Caco-2 (cell line): ENCODE data around the gene TBC1D21. TPM values are rescaled to one million over a fixed set of nuclear protein-coding genes. Genes with fewer than 3 reads are reported as not detected.

Source experiments
- BruUV-seq: library from RNA; stranded (reverse); fragments of 400-500 nt; replicated peaks from 2 replicates; lab custom pipeline; 2021; lab: Mats Ljungman, UMichigan
- CTCF ChIA-PET: fragments of 300-600 bp; sonication (Branson Sonifier 250); formaldehyde crosslinking; loops from one replicate; lab custom pipeline; 2022; ENCODE audit warnings: antibody characterized with exemption; lab: Charles Lee
- POLR2A ChIA-PET: fragments of 300-600 bp; sonication (Branson Sonifier 250); formaldehyde crosslinking; loops from one replicate; lab custom pipeline; 2022; ENCODE audit warnings: antibody characterized with exemption; lab: Charles Lee
- DNase-seq, 2 experiments: peaks; one replicate each; pipeline versions ENCODE4 v3.0.0 to v3.0.0-alpha.2; 2020 to 2022
- H3K27me3 ChIP-seq: replicated peaks from 2 replicates; pipeline ENCODE4 v1.6.0; 2011; ENCODE audit warnings: low read length; ENCODE audit not compliant: control insufficient read depth, insufficient read depth
- H3K36me3 ChIP-seq: 2 replicates; pipeline ENCODE4 v1.5.1; 2011; ENCODE audit warnings: low read length; ENCODE audit not compliant: control insufficient read depth, insufficient read depth
- H3K4me1 ChIP-seq: fragments of 250-450 bp; sonication (Bioruptor Pico); 2 replicates; pipeline ENCODE4 v1.5.1; 2020; ENCODE audit warnings: mild to moderate bottlenecking
- H3K4me3 ChIP-seq: 2 replicates; pipeline ENCODE4 v1.5.1; 2011; ENCODE audit warnings: low read depth, mild to moderate bottlenecking, control low read depth, low read length
- H3K9me3 ChIP-seq: fragments of 250-450 bp; sonication (Bioruptor Pico); 2 replicates; pipeline ENCODE4 v1.5.1; 2020; ENCODE audit warnings: mild to moderate bottlenecking, moderate library complexity
- H3K27ac Mint-ChIP-seq: one replicate; pipeline ENCODE4 v1.8.0; 2022; ENCODE audit warnings: mixed read lengths; ENCODE audit not compliant: unreplicated experiment
- H3K27me3 Mint-ChIP-seq: one replicate; pipeline ENCODE4 v1.8.0; 2022; ENCODE audit warnings: mixed read lengths; ENCODE audit not compliant: insufficient read depth, unreplicated experiment
- H3K36me3 Mint-ChIP-seq: one replicate; pipeline ENCODE4 v1.8.0; 2022; ENCODE audit warnings: mild to moderate bottlenecking, mixed read lengths; ENCODE audit not compliant: insufficient read depth, unreplicated experiment
- H3K4me1 Mint-ChIP-seq: one replicate; pipeline ENCODE4 v1.8.0; 2022; ENCODE audit warnings: low read depth, mixed read lengths; ENCODE audit not compliant: unreplicated experiment
- H3K4me3 Mint-ChIP-seq: one replicate; pipeline ENCODE4 v1.8.0; 2022; ENCODE audit warnings: mild to moderate bottlenecking, moderate library complexity, mixed read lengths; ENCODE audit not compliant: unreplicated experiment
- H3K9me3 Mint-ChIP-seq: one replicate; pipeline ENCODE4 v1.8.0; 2022; ENCODE audit warnings: mixed read lengths; ENCODE audit not compliant: unreplicated experiment
- CTCF ChIP-seq, 2 experiments: fragments of 200-600 bp in 1 of 2; IDR thresholded peaks; 1 replicate in 1 of 2; 2 replicates in 1 of 2; pipeline versions ENCODE4 v1.5.1 to v1.8.0; 2011 to 2022; ENCODE audit warnings: antibody characterized with exemption in 1 of 2, control low read depth in 1 of 2, inconsistent platforms in 1 of 2, low read depth in 1 of 2, low read length in 1 of 2, mild to moderate bottlenecking in 1 of 2, moderate library complexity in 1 of 2; ENCODE audit not compliant: insufficient read depth in 1 of 2, severe bottlenecking in 1 of 2, unreplicated experiment in 1 of 2
- intact Hi-C: fragments of 100-400 bp; cut with micrococcal nuclease; formaldehyde crosslinking; loops from one replicate; pipeline ENCODE4 v1.10.0; 2022; ENCODE audit not compliant: unreplicated experiment
- total RNA-seq: library from RNA; stranded (reverse); gene quantifications from 2 replicates; pipeline ENCODE4 v1.2.3, GENCODE V29; 2022

The TBC1D21 gene
- total RNA-seq, 1 experiment from 2014 or later, result not detected

- TF ChIP-seq CTCF (IDR thresholded peaks at IDR 0.05; ENCODE audit: insufficient read depth in 1 of 2, low read depth in 1 of 2, low read length in 1 of 2, severe bottlenecking in 1 of 2, unreplicated experiment in 1 of 2), result no peak
- H3K27me3 Mint-ChIP-seq, result peaks cover 15% of the 10 kb centered on the region
Observed at GRCh38 chr15:73856458-73857192, 16.7 kb upstream of the TBC1D21 start.

GRCh38 chr15:73857193-73857920, 16.0 kb upstream of the TBC1D21 start:
- no peaks in the 10 kb centered on the region for H3K9me3 Mint-ChIP-seq
- no peaks in the 10 kb centered on the region for H3K36me3 Mint-ChIP-seq
- H3K27ac Mint-ChIP-seq, result no peak overlapping the region
- no peaks in the 10 kb centered on the region for H3K36me3 ChIP-seq
- POLR2A ChIA-PET, result no interaction called here
- intact Hi-C loops, result no loop called here
- H3K4me1 Mint-ChIP-seq, result no peaks in the 10 kb centered on the region
- CTCF ChIA-PET, result no interaction called here
- DNase-seq, result peak in 1 of 2 experiments; percentile 5
- BruUV-seq, result no TSS peak
- H3K9me3 ChIP-seq, result no peaks in the 10 kb centered on the region
- H3K4me1 ChIP-seq, result no peaks in the 10 kb centered on the region
- H3K27me3 Mint-ChIP-seq, result peaks cover 15% of the 10 kb centered on the region
- no peak for TF ChIP-seq CTCF (IDR thresholded peaks at IDR 0.05; ENCODE audit: insufficient read depth in 1 of 2, low read depth in 1 of 2, low read length in 1 of 2, severe bottlenecking in 1 of 2, unreplicated experiment in 1 of 2)
- H3K27me3 ChIP-seq, result no peaks in the 10 kb centered on the region; the same call in 1 of the 2 replicates
- H3K4me3 ChIP-seq, result no peak overlapping the region
- H3K4me3 Mint-ChIP-seq, result no peak overlapping the region

More at GRCh38 chr15:73856458-73857192, 16.7 kb upstream of the TBC1D21 start:
- no TSS peak for BruUV-seq
- H3K9me3 ChIP-seq, result no peaks in the 10 kb centered on the region
- H3K4me3 ChIP-seq, result no peak overlapping the region
- H3K4me1 ChIP-seq, result no peaks in the 10 kb centered on the region
- no peaks in the 10 kb centered on the region for H3K36me3 Mint-ChIP-seq
- no peak overlapping the region for H3K27ac Mint-ChIP-seq
- peak in 1 of 2 experiments; percentile 14 for DNase-seq
- no peaks in the 10 kb centered on the region; the same call in 1 of the 2 replicates for H3K27me3 ChIP-seq
- H3K36me3 ChIP-seq, result no peaks in the 10 kb centered on the region
- ChIA-PET POLR2A (no interaction called here), CTCF (interaction anchor here (0.6 kb wide), 1 partner anchor 220 kb away, joined by 3 read pairs; no protein-coding TSS in a partner anchor)
- H3K9me3 Mint-ChIP-seq, result no peaks in the 10 kb centered on the region
- no peak overlapping the region for H3K4me3 Mint-ChIP-seq
- no peaks in the 10 kb centered on the region for H3K4me1 Mint-ChIP-seq
- intact Hi-C loops, result no loop called here

GRCh38 chr15:73858062-73858461, 15.3 kb upstream of the TBC1D21 start:
- BruUV-seq, result no TSS peak
- no peaks in the 10 kb centered on the region for H3K36me3 ChIP-seq
- intact Hi-C loops, result no loop called here
- H3K27me3 ChIP-seq, result no peaks in the 10 kb centered on the region; the same call in 1 of the 2 replicates
- ChIA-PET CTCF (no interaction called here), POLR2A (no interaction called here)
- H3K4me3 Mint-ChIP-seq, result no peak overlapping the region
- H3K4me1 Mint-ChIP-seq, result no peaks in the 10 kb centered on the region
- no peak overlapping the region for H3K4me3 ChIP-seq
- no peak for TF ChIP-seq CTCF (IDR thresholded peaks at IDR 0.05; ENCODE audit: insufficient read depth in 1 of 2, low read depth in 1 of 2, low read length in 1 of 2, severe bottlenecking in 1 of 2, unreplicated experiment in 1 of 2)
- no peaks in the 10 kb centered on the region for H3K9me3 Mint-ChIP-seq
- H3K4me1 ChIP-seq, result no peaks in the 10 kb centered on the region
- DNase-seq, result peak in 1 of 2 experiments; percentile 32
- no peaks in the 10 kb centered on the region for H3K9me3 ChIP-seq
- H3K27ac Mint-ChIP-seq, result no peak overlapping the region
- no peaks in the 10 kb centered on the region for H3K36me3 Mint-ChIP-seq
- peaks cover 19% of the 10 kb centered on the region for H3K27me3 Mint-ChIP-seq
